PC-9 (cell line): ENCODE measurements around the gene SLC30A9. TPM values are rescaled to one million over a fixed set of nuclear protein-coding genes. Genes with fewer than 3 reads are reported as not detected.

ENCODE experiments used
- BruUV-seq: library from RNA; stranded (reverse); fragments of 400-500 nt; replicated peaks from 2 replicates; lab custom pipeline; 2021; lab: Mats Ljungman, UMichigan
- CTCF ChIA-PET: fragments of 300-600 bp; sonication (Branson Sonifier 250); formaldehyde crosslinking; loops from one replicate; lab custom pipeline; 2022; ENCODE audit warnings: antibody characterized with exemption; lab: Charles Lee
- POLR2A ChIA-PET: fragments of 300-600 bp; sonication (Branson Sonifier 250); formaldehyde crosslinking; loops from one replicate; lab custom pipeline; 2022; ENCODE audit warnings: antibody characterized with exemption; ENCODE audit not compliant: unreplicated experiment; lab: Charles Lee
- DNase-seq, 2 experiments: peaks; one replicate each; pipeline versions ENCODE4 v3.0.0 to v3.0.0-alpha.2; 2015 to 2022; ENCODE audit warnings: mixed read lengths in 1 of 2
- H2AFZ ChIP-seq: fragments of 200-600 bp; sonication (generic); 2 replicates; pipeline ENCODE4 v1.8.1; 2017; ENCODE audit warnings: antibody characterized with exemption
- H3F3A ChIP-seq: fragments of 200-600 bp; sonication (generic); 2 replicates; pipeline ENCODE4 v1.8.1; 2017; ENCODE audit warnings: antibody characterized with exemption, mild to moderate bottlenecking, low read depth; ENCODE audit not compliant: insufficient read depth
- H3K27ac ChIP-seq: fragments of 200-600 bp; sonication (generic); 2 replicates; pipeline ENCODE4 v1.6.1; 2016; ENCODE audit warnings: mixed run types
- H3K27me3 ChIP-seq: fragments of 200-600 bp; sonication (generic); 2 replicates; pipeline ENCODE4 v1.6.1; 2016; ENCODE audit warnings: low read depth, mixed run types; ENCODE audit not compliant: insufficient read depth
- H3K36me3 ChIP-seq: fragments of 200-600 bp; sonication (generic); 2 replicates; pipeline ENCODE4 v1.6.1; 2016; ENCODE audit warnings: low read depth, mixed run types
- H3K4me1 ChIP-seq: fragments of 200-600 bp; sonication (generic); replicated peaks from 2 replicates; pipeline ENCODE4 v1.6.1; 2016; ENCODE audit warnings: mixed run types; ENCODE audit not compliant: insufficient read depth
- H3K4me2 ChIP-seq: fragments of 200-600 bp; sonication (generic); 2 replicates; pipeline ENCODE4 v1.6.1; 2017; ENCODE audit warnings: mixed run types
- H3K4me3 ChIP-seq: fragments of 200-600 bp; sonication (generic); 2 replicates; pipeline ENCODE4 v1.6.1; 2016; ENCODE audit warnings: mixed run types
- H3K79me2 ChIP-seq: fragments of 200-600 bp; sonication (generic); 2 replicates; pipeline ENCODE4 v1.6.1; 2017; ENCODE audit warnings: low read depth, mixed run types
- H3K9me2 ChIP-seq: fragments of 200-600 bp; sonication (generic); 2 replicates; pipeline ENCODE4 v1.8.1; 2017; ENCODE audit warnings: mild to moderate bottlenecking; ENCODE audit not compliant: insufficient read depth
- H3K9me3 ChIP-seq: fragments of 200-600 bp; sonication (generic); 2 replicates; pipeline ENCODE4 v1.8.1; 2016; ENCODE audit warnings: low read depth; ENCODE audit not compliant: insufficient read depth
- H4K20me1 ChIP-seq: fragments of 200-600 bp; sonication (generic); 2 replicates; pipeline ENCODE4 v1.8.1; 2017; ENCODE audit not compliant: insufficient read depth
- EZH2 ChIP-seq: fragments of 200-600 bp; sonication (generic); IDR thresholded peaks from 2 replicates; pipeline ENCODE4 v1.8.0; 2017; ENCODE audit warnings: antibody characterized with exemption, low read depth
- intact Hi-C: fragments of 100-400 bp; cut with micrococcal nuclease; formaldehyde crosslinking; loops from one replicate; pipeline ENCODE4 v1.10.0; 2022; ENCODE audit not compliant: unreplicated experiment
- total RNA-seq: library from RNA; stranded (reverse); gene quantifications from 2 replicates; pipeline ENCODE4 v1.2.3, GENCODE V29; 2021
- TF ChIP-seq, protein P1 (sequence below): fragments of 200-600 bp; sonication (generic); conservative IDR thresholded peaks from 2 replicates; pipeline ENCODE4 v1.6.1; 2017; ENCODE audit warnings: mixed run types, antibody characterized with exemption, mild to moderate bottlenecking, moderate library complexity

SLC30A9 gene
- total RNA-seq, 1 experiment from 2014 or later, result 47.6 TPM

- no peak overlapping the region for H2AFZ ChIP-seq
- no peak overlapping the region for H3K4me2 ChIP-seq
- H3K9me3 ChIP-seq, result no peaks in the 10 kb centered on the region
- ChIA-PET POLR2A (no interaction called here), CTCF (no interaction called here)
- H4K20me1 ChIP-seq, result no peaks in the 10 kb centered on the region
- no peaks in the 10 kb centered on the region for H3K9me2 ChIP-seq
- H3K4me3 ChIP-seq, result no peak overlapping the region
- peaks cover 16% of the 10 kb centered on the region for H3K27me3 ChIP-seq
- no peak for DNase-seq
- intact Hi-C loops, result no loop called here
- BruUV-seq, result no TSS peak
- no peaks in the 10 kb centered on the region for H3F3A ChIP-seq
- H3K27ac ChIP-seq, result no peak overlapping the region
- TF ChIP-seq, protein P1, sequence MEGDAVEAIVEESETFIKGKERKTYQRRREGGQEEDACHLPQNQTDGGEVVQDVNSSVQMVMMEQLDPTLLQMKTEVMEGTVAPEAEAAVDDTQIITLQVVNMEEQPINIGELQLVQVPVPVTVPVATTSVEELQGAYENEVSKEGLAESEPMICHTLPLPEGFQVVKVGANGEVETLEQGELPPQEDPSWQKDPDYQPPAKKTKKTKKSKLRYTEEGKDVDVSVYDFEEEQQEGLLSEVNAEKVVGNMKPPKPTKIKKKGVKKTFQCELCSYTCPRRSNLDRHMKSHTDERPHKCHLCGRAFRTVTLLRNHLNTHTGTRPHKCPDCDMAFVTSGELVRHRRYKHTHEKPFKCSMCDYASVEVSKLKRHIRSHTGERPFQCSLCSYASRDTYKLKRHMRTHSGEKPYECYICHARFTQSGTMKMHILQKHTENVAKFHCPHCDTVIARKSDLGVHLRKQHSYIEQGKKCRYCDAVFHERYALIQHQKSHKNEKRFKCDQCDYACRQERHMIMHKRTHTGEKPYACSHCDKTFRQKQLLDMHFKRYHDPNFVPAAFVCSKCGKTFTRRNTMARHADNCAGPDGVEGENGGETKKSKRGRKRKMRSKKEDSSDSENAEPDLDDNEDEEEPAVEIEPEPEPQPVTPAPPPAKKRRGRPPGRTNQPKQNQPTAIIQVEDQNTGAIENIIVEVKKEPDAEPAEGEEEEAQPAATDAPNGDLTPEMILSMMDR, result no peak
- no peak for TF ChIP-seq EZH2
- H3K36me3 ChIP-seq, result no peaks in the 10 kb centered on the region
- no peaks in the 10 kb centered on the region for H3K4me1 ChIP-seq
- no peaks in the 10 kb centered on the region for H3K79me2 ChIP-seq
Measured at GRCh38 chr4:42104521-42104920, 114.2 kb downstream of the SLC30A9 start.

DNA sequence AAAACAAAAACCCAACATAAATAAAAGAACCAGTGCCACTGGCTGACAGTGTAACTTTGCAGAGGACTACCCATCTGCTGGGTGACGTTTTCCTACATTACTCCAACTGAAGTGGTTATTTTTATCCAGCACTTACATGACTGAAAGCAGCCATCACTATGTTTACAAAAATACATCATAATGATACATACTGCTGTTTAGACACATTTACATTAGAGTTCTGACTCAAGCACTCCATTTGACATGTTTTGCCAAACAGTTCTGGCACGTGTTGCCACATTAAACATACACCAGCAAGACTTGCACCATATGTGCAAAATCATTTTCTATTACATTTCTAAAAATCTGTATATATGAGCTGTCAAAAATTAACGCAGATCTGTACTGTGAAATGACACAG is 122.5 kb downstream of the SLC30A9 start:
- no peaks in the 10 kb centered on the region for H3K9me3 ChIP-seq
- no peak for TF ChIP-seq EZH2
- TF ChIP-seq, protein P1, result no peak
- no peak overlapping the region for H3K27ac ChIP-seq
- no peaks in the 10 kb centered on the region for H3K79me2 ChIP-seq
- no peak overlapping the region for H2AFZ ChIP-seq
- no TSS peak for BruUV-seq
- intact Hi-C loops, result no loop called here
- POLR2A ChIA-PET, result no interaction called here
- CTCF ChIA-PET, result no interaction called here
- H3K9me2 ChIP-seq, result no peaks in the 10 kb centered on the region
- no peaks in the 10 kb centered on the region for H3K36me3 ChIP-seq
- peaks cover 95% of the 10 kb centered on the region for H3K27me3 ChIP-seq
- H3F3A ChIP-seq, result no peaks in the 10 kb centered on the region
- H3K4me1 ChIP-seq, result no peaks in the 10 kb centered on the region
- no peak overlapping the region for H3K4me2 ChIP-seq
- H3K4me3 ChIP-seq, result no peak overlapping the region
- no peaks in the 10 kb centered on the region for H4K20me1 ChIP-seq
- DNase-seq, result no peak

GRCh38 chr4:42119886-42120285 is 129.6 kb downstream of the SLC30A9 start:
- DNase-seq, result no peak
- Histone ChIP-seq H3K4me1 (no peaks in the 10 kb centered on the region), H3K27ac (no peak overlapping the region), H3K27me3 (peaks cover 98% of the 10 kb centered on the region), H3K36me3 (no peaks in the 10 kb centered on the region), H4K20me1 (no peaks in the 10 kb centered on the region), H3K9me2 (no peaks in the 10 kb centered on the region), H3K9me3 (no peaks in the 10 kb centered on the region), H3K4me2 (no peak overlapping the region), H3F3A (no peaks in the 10 kb centered on the region), H3K4me3 (no peak overlapping the region), H3K79me2 (no peaks in the 10 kb centered on the region), H2AFZ (no peak overlapping the region)
- ChIA-PET CTCF (no interaction called here), POLR2A (no interaction called here)
- no TSS peak for BruUV-seq
- intact Hi-C loops, result no loop called here
- TF ChIP-seq, protein P1, result no peak
- TF ChIP-seq EZH2, result no peak
